Vagina (tissue), 2 donors: ENCODE measurements around the gene RALGAPA1. TPM values are rescaled to one million over a fixed set of nuclear protein-coding genes. Genes with fewer than 3 reads are reported as not detected.
"Not testable (repeated sequence)": the region's sequence is repeated elsewhere in the genome, so short reads cannot be mapped to it uniquely, and the experiment has no call there.

Experiments
- DNase-seq, 2 donors: peaks; one replicate each; pipeline ENCODE4 v3.0.0-alpha.2; 2017; ENCODE audit errors: extremely low spot score in 2 of 2
- H3K27ac ChIP-seq: fragments of 200-600 bp; sonication (generic); one replicate; pipeline ENCODE4 v1.5.1; 2019
- H3K27me3 ChIP-seq: fragments of 200-600 bp; sonication (generic); one replicate; pipeline ENCODE4 v1.5.1; 2019
- H3K36me3 ChIP-seq, 2 donors: fragments of 200-600 bp; sonication (generic); one replicate each; pipeline ENCODE4 v1.5.1; 2017 to 2019
- H3K4me1 ChIP-seq: fragments of 200-600 bp; sonication (generic); one replicate; pipeline ENCODE4 v1.5.1; 2019
- H3K4me3 ChIP-seq, 2 donors: fragments of 200-600 bp; sonication (generic); 1 replicate in 1 of 2; 2 replicates in 1 of 2; pipeline ENCODE4 v1.5.1; 2016 to 2019
- H3K9me3 ChIP-seq: fragments of 200-600 bp; sonication (generic); one replicate; pipeline ENCODE4 v1.5.1; 2019
- POLR2A ChIP-seq, 2 donors: fragments of 450-650 bp; IDR thresholded peaks; one replicate each; pipeline ENCODE4 v1.6.1; 2017; ENCODE audit warnings: antibody characterized with exemption in 2 of 2, mild to moderate bottlenecking in 2 of 2, moderate library complexity in 2 of 2
- POLR2AphosphoS5 ChIP-seq, 2 donors: sonication (generic); formaldehyde crosslinking; IDR thresholded peaks; one replicate each; pipeline ENCODE4 v1.9.0; 2017; ENCODE audit warnings: antibody characterized with exemption in 2 of 2, mild to moderate bottlenecking in 2 of 2, low read depth in 1 of 2; ENCODE audit not compliant: insufficient read depth in 1 of 2
- intact Hi-C: fragments of 100-400 bp; cut with DNase I; formaldehyde crosslinking; loops from one replicate; pipeline ENCODE4 v1.15.1; 2023
- total RNA-seq: library from RNA; depleted of rRNA; stranded (reverse); fragments of >200 nt; gene quantifications from one replicate; pipeline ENCODE4 v1.2.3, GENCODE V29; 2016
- TF ChIP-seq, protein P1 (sequence below), 3 experiments: fragments of 450-650 bp in 2 of 3; fragments of 200-600 bp in 1 of 3; sonication (generic) in 1 of 3; IDR thresholded peaks; one replicate each; pipeline ENCODE4 v1.5.1; 2017 to 2019; ENCODE audit warnings: antibody characterized with exemption in 3 of 3, mild to moderate bottlenecking in 2 of 3, moderate library complexity in 2 of 3

The RALGAPA1 gene
- total RNA-seq, 1 donor from 2014 or later = 77.8 TPM

DNA sequence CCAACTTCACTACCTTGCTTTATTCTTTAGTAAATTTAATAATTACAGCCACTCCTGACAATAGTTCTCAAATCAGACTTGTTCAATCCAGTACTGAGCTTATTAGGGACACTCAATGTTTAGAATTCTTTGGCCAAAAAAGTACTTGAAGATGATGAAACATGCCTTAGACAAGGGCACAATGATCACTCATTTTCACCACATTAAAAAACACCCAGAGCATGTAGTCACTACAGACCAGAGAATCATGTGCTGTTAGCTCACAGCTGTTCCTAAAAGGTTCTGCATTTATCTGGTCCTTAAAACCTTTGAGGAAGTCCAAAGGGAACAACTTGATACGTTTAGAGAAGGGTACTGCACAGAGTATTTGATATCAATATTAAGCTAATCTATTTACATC, 176.4 kb downstream of the RALGAPA1 start:
- no peak overlapping the region for H3K4me3 ChIP-seq
- H3K27ac ChIP-seq = no peak overlapping the region
- intact Hi-C loops = no loop called here
- H3K36me3 ChIP-seq = peaks cover 0 to 27% of the 10 kb centered on the region in 2 donors
- no peaks in the 10 kb centered on the region for H3K4me1 ChIP-seq
- no peak for DNase-seq
- TF ChIP-seq, protein P1, sequence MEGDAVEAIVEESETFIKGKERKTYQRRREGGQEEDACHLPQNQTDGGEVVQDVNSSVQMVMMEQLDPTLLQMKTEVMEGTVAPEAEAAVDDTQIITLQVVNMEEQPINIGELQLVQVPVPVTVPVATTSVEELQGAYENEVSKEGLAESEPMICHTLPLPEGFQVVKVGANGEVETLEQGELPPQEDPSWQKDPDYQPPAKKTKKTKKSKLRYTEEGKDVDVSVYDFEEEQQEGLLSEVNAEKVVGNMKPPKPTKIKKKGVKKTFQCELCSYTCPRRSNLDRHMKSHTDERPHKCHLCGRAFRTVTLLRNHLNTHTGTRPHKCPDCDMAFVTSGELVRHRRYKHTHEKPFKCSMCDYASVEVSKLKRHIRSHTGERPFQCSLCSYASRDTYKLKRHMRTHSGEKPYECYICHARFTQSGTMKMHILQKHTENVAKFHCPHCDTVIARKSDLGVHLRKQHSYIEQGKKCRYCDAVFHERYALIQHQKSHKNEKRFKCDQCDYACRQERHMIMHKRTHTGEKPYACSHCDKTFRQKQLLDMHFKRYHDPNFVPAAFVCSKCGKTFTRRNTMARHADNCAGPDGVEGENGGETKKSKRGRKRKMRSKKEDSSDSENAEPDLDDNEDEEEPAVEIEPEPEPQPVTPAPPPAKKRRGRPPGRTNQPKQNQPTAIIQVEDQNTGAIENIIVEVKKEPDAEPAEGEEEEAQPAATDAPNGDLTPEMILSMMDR (IDR thresholded peaks at IDR 0.05) = no peak
- TF ChIP-seq POLR2A (IDR thresholded peaks at IDR 0.05) = no peak
- no peak for TF ChIP-seq POLR2AphosphoS5 (IDR thresholded peaks at IDR 0.05; ENCODE audit: insufficient read depth in 1 of 2, low read depth in 1 of 2)
- no peaks in the 10 kb centered on the region for H3K9me3 ChIP-seq
- no peaks in the 10 kb centered on the region for H3K27me3 ChIP-seq

DNA sequence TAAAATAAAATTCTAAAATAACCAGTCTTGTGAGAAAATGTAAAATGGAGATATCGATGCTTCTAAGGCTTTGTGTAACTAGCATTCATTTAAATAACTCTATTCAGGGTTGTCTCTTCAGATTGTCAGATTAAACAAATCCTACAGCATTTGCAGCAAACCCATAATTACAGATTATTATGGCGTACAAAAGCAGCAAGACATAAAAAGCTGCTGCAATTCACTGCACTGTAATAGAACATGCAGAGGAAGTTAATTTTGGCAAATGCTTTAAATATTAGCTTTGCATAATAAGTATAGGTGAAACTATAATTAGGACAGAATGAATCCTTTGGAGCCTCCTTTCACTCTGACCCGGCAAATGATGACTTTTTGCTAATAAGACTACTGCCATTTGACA, 176.8 kb downstream of the RALGAPA1 start:
- Histone ChIP-seq H3K27me3 (no peaks in the 10 kb centered on the region), H3K4me1 (no peaks in the 10 kb centered on the region), H3K27ac (no peak overlapping the region), H3K36me3 (peaks cover 0 to 23% of the 10 kb centered on the region in 2 donors), H3K9me3 (no peaks in the 10 kb centered on the region), H3K4me3 (no peak overlapping the region)
- no peak for TF ChIP-seq POLR2AphosphoS5 (IDR thresholded peaks at IDR 0.05; ENCODE audit: insufficient read depth in 1 of 2, low read depth in 1 of 2)
- TF ChIP-seq, protein P1 (IDR thresholded peaks at IDR 0.05) = no peak
- no peak for TF ChIP-seq POLR2A (IDR thresholded peaks at IDR 0.05)
- no peak for DNase-seq
- intact Hi-C loops = no loop called here

DNA sequence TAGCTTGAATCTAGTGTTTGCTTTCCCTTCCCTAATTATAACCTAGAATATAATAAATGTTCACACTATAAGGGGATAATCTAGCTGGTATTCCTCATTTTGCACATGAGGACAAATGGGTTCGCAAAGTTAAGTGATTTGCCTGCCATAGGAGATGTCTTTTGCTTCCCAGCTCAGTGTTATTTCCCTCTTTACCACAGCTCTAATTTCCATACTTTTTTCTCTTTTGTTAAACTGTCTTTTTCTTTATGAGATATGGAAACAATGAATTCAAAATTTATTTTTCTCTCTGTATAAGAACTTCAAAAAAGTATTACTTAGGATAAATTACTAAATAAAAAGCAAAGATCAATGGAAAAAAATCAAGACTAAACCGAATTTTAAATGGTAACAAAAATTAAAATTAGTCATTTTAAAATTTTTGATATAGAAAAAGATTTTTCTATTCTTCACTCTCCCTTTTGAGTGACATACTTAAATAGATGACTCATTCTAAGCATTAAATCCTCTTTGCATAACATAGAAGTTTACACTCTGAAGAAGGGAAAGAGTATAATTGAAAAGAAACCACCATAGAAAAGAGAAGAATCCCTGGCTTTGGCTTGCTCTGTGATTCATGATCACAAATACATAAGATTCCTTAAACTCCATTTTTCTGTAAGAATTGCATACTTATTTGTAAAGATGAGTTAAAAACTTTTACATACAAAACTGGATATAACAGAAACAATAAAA, 177.9 kb downstream of the RALGAPA1 start:
- no peak for TF ChIP-seq POLR2A (IDR thresholded peaks at IDR 0.05)
- no peak for TF ChIP-seq POLR2AphosphoS5 (IDR thresholded peaks at IDR 0.05; ENCODE audit: insufficient read depth in 1 of 2, low read depth in 1 of 2)
- TF ChIP-seq, protein P1 (IDR thresholded peaks at IDR 0.05) = no peak
- DNase-seq = no peak
- Histone ChIP-seq H3K27me3 (no peaks in the 10 kb centered on the region), H3K9me3 (no peaks in the 10 kb centered on the region), H3K4me3 (no peak overlapping the region), H3K27ac (no peak overlapping the region), H3K36me3 (peaks cover 0 to 18% of the 10 kb centered on the region in 2 donors), H3K4me1 (no peaks in the 10 kb centered on the region)
- intact Hi-C loops = no loop called here

DNA sequence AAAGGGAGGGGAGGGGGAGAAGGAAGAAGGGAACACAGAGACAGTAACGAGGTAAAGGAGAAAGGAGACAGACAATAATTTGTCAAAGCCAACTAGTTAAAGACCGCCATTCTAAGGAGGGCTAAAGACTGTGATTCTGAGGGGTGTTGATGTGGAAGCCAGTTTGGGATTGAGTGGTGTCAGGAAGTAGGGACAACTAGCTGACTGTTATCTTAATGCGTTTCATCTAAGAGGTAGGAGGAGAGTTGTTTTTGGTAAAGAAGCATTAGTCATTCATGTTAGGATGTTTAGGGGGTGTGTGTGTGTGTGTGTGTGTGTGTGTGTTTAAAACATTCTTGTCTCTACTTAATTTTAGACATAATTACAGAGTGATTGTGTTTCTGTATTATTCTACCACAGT, 180.1 kb downstream of the RALGAPA1 start:
- Histone ChIP-seq H3K4me1 (no peaks in the 10 kb centered on the region), H3K36me3 (peaks cover 0 to 4% of the 10 kb centered on the region in 2 donors), H3K9me3 (no peaks in the 10 kb centered on the region), H3K27ac (no peak overlapping the region), H3K27me3 (no peaks in the 10 kb centered on the region), H3K4me3 (no peak overlapping the region)
- no peak for DNase-seq
- intact Hi-C loops = no loop called here
- TF ChIP-seq, protein P1 (IDR thresholded peaks at IDR 0.05) = no peak
- TF ChIP-seq POLR2AphosphoS5 (IDR thresholded peaks at IDR 0.05; ENCODE audit: insufficient read depth in 1 of 2, low read depth in 1 of 2) (no peak), POLR2A (IDR thresholded peaks at IDR 0.05) (no peak)

DNA sequence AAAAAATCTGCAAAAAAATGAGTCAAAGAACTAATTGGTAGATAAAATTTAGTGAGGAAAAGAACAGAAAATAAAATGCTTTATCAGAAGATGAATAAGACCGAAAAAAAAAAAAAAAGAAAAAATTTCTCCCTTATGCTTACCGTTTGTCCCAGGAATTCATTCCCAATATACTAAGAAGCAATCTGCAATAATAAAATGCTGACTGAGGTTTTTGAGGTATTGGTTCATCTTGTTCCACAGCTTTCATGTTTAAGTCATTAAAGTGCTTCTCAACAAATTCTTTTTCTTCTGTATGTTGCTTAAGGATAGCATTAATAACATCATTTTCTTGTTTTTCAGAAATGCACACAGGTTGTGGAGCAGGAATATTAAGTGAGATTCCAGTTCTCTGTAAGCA, 182.1 kb downstream of the RALGAPA1 start:
- H3K4me3 ChIP-seq, H3K4me1 ChIP-seq, DNase-seq, H3K27me3 ChIP-seq, intact Hi-C loops, H3K27ac ChIP-seq, H3K36me3 ChIP-seq, H3K9me3 ChIP-seq: not testable (repeated sequence)

DNA sequence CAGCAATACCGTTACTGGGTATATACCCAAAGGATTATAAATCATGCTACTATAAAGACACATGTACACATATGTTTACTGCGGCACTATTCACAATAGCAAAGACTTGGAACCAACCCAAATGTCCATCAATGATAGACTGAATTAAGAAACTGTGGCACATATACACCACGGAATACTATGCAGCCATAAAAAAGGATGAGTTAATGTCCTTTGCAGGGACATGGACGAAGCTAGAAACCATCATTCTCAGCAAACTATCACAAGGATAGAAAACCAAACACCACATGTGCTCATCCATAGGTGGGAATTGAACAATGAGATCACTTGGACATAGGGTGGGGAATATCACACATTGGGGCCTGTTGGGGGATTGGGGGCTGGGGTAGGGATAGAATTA, 187.1 kb downstream of the RALGAPA1 start:
- peaks cover 0 to 17% of the 10 kb centered on the region in 2 donors for H3K36me3 ChIP-seq
- intact Hi-C loops, H3K4me1 ChIP-seq, H3K4me3 ChIP-seq, H3K27ac ChIP-seq, DNase-seq, H3K9me3 ChIP-seq, H3K27me3 ChIP-seq: not testable (repeated sequence)

DNA sequence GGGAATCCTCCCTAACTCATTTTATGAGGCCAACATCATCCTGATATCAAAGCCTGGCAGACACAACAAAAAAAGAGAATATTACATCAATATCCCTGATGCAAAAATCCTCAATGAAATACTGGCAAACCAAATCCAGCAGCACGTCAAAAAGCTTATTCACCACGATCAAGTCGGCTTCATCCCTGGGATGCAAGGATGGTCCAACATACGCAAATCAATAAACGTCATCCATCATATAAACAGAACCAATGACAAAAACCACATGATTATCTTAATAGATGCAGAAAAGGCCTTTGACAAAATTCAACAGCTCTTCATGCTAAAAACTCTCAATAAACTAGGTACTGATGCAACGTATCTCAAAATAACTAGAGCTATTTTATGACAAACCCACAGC, 189.1 kb downstream of the RALGAPA1 start:
- H3K4me1 ChIP-seq, intact Hi-C loops, H3K27me3 ChIP-seq, H3K4me3 ChIP-seq, H3K27ac ChIP-seq, DNase-seq, H3K9me3 ChIP-seq: not testable (repeated sequence)
- peaks cover 0 to 21% of the 10 kb centered on the region in 2 donors for H3K36me3 ChIP-seq

DNA sequence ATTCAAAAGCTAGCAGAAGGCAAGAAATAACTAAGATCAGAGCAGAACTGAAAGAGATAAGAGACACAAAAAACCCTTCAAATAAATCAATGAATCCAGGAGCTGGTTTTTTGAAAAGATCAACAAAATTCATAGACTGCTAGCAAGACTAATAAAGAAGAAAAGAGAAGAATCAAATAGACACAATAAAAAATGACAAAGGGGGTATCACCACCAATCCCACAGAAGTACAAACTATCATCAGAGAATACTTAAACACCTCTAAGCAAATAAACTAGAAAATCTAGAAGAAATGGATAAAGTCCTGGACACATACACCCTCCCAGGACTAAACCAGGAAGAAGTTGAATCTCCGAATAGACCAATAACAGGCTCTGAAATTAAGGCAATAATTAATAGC, 189.6 kb downstream of the RALGAPA1 start:
- intact Hi-C loops, H3K4me1 ChIP-seq, H3K9me3 ChIP-seq, H3K27me3 ChIP-seq, H3K27ac ChIP-seq, DNase-seq, H3K4me3 ChIP-seq: not testable (repeated sequence)
- H3K36me3 ChIP-seq = peaks cover 0 to 21% of the 10 kb centered on the region in 2 donors
